ENCODE data around the gene FAM168B.

FAM168B gene

GRCh38 chr2:131058920-131059319 lies 34.3 kb downstream of the FAM168B start:
- no peak overlapping the region for H3K4me3 ChIP-seq (replicated peaks; ENCODE audit: low read depth, low read length)
- TF ChIP-seq CTCF (IDR thresholded peaks at IDR 0.05; ENCODE audit: low read depth, low read length, missing control alignments), result no peak
- no peak for DNase-seq (ENCODE audit: extremely low read depth, low read depth)

- DNase-seq (ENCODE audit: extremely low read depth, low read depth), result no peak
- H3K4me3 ChIP-seq (replicated peaks; ENCODE audit: low read depth, low read length), result no peak overlapping the region
- TF ChIP-seq CTCF (IDR thresholded peaks at IDR 0.05; ENCODE audit: low read depth, low read length, missing control alignments), result no peak
These were observed 34.9 kb downstream of the FAM168B start for GRCh38 chr2:131058214-131058843.

- no peak for TF ChIP-seq CTCF (IDR thresholded peaks at IDR 0.05; ENCODE audit: low read depth, low read length, missing control alignments)
- no peak overlapping the region for H3K4me3 ChIP-seq (replicated peaks; ENCODE audit: low read depth, low read length)
- DNase-seq (ENCODE audit: extremely low read depth, low read depth), result no peak
These were observed 36.4 kb downstream of the FAM168B start for GRCh38 chr2:131056932-131057287.

GRCh38 chr2:131056204-131056931 lies 36.9 kb downstream of the FAM168B start:
- no peak for DNase-seq (ENCODE audit: extremely low read depth, low read depth)
- no peak for TF ChIP-seq CTCF (IDR thresholded peaks at IDR 0.05; ENCODE audit: low read depth, low read length, missing control alignments)
- no peak overlapping the region for H3K4me3 ChIP-seq (replicated peaks; ENCODE audit: low read depth, low read length)

GRCh38 chr2:131055169-131056065 lies 37.8 kb downstream of the FAM168B start:
- no peak for TF ChIP-seq CTCF (IDR thresholded peaks at IDR 0.05; ENCODE audit: low read depth, low read length, missing control alignments)
- no peak overlapping the region for H3K4me3 ChIP-seq (replicated peaks; ENCODE audit: low read depth, low read length)
- DNase-seq (ENCODE audit: extremely low read depth, low read depth), result no peak

- DNase-seq (ENCODE audit: extremely low read depth, low read depth), result no peak
- no peak for TF ChIP-seq CTCF (IDR thresholded peaks at IDR 0.05; ENCODE audit: low read depth, low read length, missing control alignments)
- no peak overlapping the region for H3K4me3 ChIP-seq (replicated peaks; ENCODE audit: low read depth, low read length)
These were observed 38.8 kb downstream of the FAM168B start for GRCh38 chr2:131054488-131054887.
